HG03442 (cell line): ENCODE data around the gene RGS7.
"Not testable (repeated sequence)": the region's sequence is repeated elsewhere in the genome, so short reads cannot be mapped to it uniquely, and the experiment has no call there.

ENCODE experiments used
- ATAC-seq: cut with Tn5 transposase; IDR thresholded peaks from one replicate; pipeline ENCODE4 v1.9.1; 2021; ENCODE audit warnings: mild to moderate bottlenecking, moderate library complexity; ENCODE audit not compliant: unreplicated experiment

The RGS7 gene

DNA sequence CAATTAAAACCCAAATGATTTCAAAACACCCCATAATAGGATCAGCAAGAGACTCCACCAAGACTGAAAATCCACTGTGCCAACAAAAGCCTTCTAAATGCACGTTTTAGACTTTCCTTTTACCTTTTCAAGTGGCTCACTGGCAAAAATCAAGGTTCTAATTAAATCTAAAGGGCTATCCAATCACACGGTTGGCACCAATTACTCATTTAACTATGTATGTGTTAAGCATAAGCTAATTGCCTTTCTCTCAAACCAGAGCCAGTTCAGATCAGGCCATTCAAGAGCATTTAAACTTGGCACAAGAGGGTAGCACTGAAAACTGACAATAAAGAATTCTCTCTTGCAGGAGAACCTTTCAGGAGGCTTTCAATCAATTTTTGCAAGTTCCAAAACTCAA lies 139.5 kb downstream of the RGS7 start:
- no peak for ATAC-seq

GRCh38 chr1:241215683-241216082 lies 141.3 kb downstream of the RGS7 start:
- no peak for ATAC-seq

DNA sequence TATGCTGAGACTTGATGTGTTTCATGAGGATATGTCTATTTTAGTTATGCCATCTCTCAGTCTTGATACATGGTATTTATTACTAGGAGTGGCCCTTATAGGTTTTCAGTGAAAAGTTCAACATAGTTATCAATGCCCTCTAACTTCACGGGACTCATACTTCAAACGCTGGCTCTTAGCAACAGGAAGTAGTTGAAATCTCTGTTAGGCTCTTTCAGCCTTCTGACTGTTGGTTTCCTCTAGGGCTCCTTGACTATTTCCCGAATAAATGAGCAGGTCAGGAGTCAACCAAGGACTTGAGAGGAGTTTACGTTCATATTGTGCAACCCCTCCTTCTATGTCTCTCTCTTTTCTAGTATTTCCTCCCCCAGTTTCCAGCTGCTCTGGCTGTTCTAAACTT lies 141.8 kb downstream of the RGS7 start:
- ATAC-seq = no peak

DNA sequence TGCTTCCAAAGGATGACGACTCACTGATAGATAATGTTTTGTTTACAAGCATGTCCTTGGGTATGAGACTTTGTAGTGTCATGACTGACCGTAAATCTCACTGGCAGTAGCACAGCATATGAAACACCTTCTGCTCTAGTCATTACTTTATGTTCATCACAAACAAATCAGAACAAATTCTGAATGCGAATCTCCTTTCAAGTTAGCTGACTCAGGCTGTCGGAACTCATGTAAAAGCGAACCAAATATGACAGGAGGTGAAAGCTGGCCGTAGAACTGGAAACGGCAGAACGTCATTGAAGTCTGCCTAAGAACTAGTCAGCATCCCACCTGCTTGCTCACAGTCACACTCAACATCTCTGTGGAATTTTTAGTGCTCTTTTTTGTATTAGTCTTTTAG lies 143.9 kb downstream of the RGS7 start:
- ATAC-seq = no peak

GRCh38 chr1:241212628-241213027 lies 144.4 kb downstream of the RGS7 start:
- no peak for ATAC-seq

- ATAC-seq = no peak
Observed at GRCh38 chr1:241208910-241209379, 148.1 kb downstream of the RGS7 start.

DNA sequence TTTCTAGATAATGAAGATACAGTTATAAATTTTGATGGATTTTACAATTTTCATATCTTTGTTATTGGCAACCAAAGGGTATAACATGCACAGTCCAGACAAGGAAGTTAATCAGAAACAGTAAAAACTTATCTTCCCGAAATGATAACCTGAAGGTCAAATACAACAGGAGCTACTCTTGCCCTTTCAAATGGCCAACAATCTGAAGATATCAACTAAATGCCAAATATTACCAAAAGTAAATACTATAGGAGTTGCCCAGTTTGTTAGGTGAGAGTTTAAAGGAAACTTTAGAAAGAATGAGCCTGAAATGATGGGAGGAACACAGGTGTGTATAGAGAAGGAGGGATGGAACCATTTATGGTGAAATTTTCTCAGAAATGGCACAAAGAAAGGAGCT lies 153.2 kb downstream of the RGS7 start:
- ATAC-seq = no peak

DNA sequence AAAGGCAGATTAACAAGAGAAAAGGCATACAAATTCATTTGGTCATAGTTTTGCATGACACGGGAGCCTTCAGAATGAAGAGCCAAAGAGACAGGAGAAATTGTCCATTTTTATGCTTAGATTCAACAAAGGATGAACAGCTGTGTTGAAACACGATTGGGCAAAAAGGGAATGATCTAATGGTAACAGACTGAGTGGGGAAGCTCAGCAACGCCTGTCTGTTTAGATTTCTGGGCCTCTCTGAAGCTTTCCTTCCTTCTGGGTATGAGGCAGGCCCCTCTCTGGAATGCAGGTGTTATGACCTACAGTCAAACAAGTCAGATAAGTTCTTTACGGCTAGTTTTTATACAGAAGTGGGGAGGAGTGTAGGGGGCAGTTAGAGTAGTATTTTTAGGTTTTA lies 154.6 kb downstream of the RGS7 start:
- no peak for ATAC-seq

- no peak for ATAC-seq
Observed at GRCh38 chr1:241186716-241187115, 170.3 kb downstream of the RGS7 start.

DNA sequence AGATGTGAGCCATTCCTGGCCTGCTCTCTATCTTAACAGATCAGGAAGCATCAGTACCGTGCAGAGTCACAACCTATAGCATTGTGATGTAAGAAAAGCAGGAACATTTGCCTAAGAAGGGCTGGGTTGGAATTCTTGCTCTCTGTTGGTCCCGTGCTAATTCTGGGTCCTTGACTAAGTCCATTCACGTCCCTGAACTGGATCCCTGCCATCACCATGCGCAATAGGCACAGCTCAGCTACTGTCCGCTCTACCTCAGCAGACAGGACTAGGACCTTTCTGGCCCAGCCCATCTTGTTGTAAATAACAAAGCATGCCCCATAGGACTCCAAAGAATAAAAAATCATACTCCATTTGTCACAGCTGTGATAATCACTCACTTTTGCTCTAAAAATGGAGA lies 175.0 kb downstream of the RGS7 start:
- no peak for ATAC-seq

DNA sequence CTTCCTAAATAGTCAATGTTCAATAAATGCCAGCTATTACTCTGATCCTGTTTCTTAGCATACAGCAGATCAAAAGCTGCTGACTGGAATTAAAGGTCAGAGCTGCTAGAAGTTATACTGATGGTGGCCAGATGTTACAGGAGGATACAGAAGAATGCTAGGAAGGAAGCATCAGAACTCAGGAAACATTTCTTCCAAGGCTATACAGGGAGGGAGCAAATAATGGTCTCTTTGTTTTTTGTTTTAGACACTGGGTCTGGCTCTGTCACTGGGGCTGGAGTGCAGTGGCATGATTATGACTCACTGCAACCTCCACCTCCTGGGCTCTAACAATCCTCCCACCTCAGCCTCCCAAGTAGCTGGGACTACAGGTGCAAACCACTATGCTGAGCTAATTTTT lies 175.5 kb downstream of the RGS7 start:
- no peak for ATAC-seq

DNA sequence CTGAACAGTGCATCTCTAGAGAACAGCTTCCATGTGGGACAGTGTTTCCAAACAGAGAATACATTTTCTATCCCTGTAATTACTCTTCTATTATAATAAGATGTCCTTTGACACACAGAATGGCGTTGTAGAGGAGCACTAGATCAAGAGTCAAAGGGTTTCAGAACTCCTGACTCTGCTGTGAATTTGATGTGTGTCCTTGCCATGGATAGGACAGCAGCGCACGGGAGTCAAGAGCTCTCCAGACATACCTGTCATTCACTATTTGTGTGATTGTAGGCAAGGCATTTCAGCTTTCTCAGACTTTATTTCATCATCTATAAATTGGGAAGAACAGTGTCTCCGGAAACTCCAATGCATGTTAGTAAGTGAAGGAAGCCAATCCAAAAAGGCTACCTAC lies 176.4 kb downstream of the RGS7 start:
- ATAC-seq = no peak

DNA sequence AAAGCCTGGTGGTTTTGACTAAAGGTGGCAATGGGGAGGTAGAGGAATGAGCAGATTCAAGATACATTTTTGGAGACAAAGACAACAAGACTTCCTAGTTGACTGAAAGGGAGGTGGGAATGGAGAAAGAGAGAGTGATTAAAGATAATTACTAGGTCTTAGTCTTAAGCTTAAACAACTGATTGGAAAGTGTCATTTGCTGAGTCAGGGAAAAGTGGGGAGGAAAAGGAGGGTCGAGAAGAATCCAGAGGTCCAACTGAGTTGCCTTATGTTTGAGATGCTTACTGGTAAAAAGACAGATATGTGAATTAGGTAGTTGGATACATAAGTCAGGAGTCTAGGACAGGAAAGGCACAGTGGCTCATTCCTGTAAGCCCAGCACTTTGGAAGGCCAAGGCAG lies 179.3 kb downstream of the RGS7 start:
- no peak for ATAC-seq

GRCh38 chr1:241172486-241172885 lies 184.5 kb downstream of the RGS7 start:
- no peak for ATAC-seq

GRCh38 chr1:241171991-241172390 lies 185.0 kb downstream of the RGS7 start:
- no peak for ATAC-seq

DNA sequence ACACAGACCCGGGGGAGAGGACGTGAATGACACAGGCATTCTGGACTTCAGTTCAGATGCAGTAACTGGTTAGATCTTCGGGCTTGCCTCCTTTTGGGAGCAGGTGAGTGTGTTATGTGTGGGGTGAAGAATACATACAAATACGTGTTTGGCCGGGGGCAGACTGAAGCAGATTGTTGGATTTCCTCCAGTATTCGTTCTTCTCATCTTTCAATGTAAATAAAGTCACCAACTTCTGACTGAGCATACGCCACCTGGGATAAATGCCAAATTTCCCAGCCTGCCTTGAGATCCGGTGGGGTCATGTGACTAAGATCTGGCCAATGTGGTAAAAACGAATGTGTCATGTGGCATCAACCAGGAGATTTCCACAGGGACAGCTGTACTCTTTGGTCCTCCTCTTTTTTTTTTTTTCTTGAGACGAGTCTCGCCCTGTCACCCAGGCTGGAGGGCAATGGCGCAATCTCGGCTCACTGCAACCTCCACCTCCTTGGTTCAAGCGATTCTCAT lies 189.8 kb downstream of the RGS7 start:
- ATAC-seq = no peak

DNA sequence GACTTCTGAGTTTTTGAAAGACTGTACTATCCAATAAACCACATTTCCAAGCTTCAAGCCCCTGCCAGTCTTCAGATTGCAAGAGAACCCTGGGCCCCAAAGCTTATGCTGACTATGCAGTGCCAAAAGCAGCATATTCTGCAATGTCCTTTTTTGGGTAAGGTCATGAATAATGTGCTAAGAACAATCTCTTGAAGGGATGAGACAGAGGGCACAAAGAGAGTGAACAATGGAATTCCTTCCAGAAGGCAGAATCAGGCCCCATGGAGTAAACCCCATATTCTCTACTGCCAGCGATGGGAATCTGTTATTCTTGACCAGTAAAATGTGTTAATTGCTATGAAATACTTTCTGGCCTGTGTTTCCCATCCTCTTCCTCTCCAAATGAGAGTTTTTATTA lies 190.4 kb downstream of the RGS7 start:
- no peak for ATAC-seq

DNA sequence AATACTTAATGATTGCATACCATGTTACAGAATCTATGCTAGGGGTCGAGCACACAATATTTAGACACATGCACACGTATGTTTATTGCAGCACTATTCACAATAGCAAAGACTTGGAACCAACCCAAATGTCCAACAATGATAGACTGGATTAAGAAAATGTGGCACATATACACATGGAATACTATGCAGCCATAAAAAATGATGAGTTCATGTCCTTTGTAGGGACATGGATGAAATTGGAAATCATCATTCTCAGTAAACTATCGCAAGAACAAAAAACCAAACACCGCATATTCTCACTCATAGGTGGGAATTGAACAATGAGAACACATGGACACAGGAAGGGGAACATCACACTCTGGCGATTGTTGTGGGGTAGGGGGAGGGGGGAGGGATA lies 191.7 kb downstream of the RGS7 start:
- not testable (repeated sequence) for ATAC-seq

GRCh38 chr1:241163363-241163762 lies 193.6 kb downstream of the RGS7 start:
- ATAC-seq = no peak

DNA sequence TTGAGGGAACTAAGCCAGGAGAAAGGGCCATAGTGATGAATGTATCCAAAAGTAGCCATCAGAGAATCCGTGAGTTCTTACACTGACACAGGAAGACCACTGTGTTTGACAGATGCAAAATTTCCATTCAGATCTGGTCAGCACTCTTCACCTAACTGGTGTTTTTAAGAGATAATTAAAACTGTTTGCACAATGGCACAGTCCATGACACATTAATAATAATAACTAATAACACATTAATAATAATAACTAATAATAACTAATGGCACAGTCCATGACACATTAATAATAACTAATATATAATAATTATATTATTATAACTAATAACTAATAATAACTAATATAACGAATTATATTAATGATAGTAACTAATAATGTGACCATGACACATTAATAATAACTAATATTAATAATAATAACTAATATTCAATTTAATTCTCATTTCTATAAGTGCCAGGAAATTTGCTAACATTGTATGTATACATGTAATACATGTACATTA lies 195.8 kb downstream of the RGS7 start:
- ATAC-seq = no peak

DNA sequence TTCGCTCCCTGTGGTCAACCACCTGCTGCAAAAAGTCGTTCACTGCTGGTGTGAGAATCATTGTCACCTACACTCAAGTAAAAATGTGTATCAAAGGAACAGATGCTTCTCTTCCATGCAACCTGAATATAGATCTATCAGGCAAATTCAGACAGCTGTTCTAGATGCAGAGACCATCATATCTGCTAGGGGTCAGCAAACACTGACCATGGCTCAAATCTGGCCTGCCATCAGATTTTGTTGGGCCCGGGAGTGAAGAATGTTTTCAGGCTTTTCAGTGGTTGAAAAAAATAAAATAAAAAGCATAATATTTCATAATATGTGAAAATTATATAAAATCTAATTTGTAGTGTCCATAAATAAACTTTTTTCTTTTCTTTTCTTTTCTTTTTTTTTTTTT lies 199.6 kb downstream of the RGS7 start:
- no peak for ATAC-seq

DNA sequence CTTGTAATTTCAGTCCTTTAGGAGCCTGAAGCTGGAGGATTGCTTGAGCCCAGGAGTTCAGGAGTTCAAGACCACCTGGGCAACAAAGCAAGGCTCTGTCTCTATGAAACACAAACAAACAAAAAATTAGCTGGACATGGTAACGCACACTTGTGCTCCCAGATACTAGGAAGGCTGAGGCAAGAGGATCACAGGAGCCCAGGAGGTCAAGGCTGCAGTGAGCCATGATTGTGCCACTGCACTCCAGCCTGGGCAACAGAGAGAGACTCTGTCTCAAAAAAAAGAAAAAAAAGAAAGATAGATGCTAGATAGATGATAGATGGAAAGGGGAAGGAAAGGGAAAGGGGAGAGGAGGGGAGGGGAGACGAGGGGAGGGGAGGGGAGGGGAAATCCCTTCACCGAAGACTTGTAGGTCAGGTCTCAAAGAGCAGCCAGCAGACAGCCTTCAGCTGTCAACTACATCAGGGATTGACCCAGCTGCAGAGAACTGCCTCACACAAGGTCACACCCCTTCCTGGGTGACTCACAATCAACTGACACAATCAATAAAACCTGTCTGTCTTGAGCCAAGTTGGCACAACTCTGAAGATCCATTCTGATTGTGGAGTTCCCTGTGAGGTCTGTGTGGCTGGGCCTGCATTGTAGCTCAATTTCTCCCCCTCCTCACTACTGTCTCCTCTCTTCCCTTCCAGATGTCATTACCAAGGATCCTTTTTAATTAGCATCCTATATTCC lies 200.6 kb downstream of the RGS7 start:
- ATAC-seq = no peak

DNA sequence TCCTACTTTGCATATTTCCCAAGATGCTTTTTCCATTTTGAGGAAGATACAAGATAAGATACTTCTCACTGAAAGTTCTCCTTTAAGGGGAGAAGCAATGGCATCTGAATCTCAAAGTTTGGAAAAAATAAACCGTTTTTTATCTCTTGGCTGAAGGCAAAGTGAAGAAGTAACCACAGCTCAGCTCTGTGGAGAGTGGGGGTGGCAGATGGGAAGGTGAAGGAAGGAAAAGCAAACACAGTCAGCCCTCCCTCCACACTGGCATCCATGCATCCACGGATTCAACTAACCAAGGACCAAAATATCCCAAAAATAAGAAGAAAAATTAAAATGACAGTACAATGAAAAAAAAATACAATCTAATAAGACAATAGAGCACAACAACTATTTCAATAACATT lies 211.1 kb downstream of the RGS7 start:
- no peak for ATAC-seq
